GM12864 (cell line): ENCODE data around the gene TPGS1.
A peak's percentile ranks its signal among the peaks of the same experiment; 100 is the strongest.

Experiments used
- DNase-seq: peaks from one replicate; pipeline ENCODE4 v3.0.0-alpha.2; 2011; ENCODE audit warnings: low read depth
- H3K4me3 ChIP-seq: 2 replicates; pipeline ENCODE4 v1.5.1; 2011; ENCODE audit warnings: mild to moderate bottlenecking, low read depth, low read length, control low read depth
- TF ChIP-seq, protein P1 (sequence below): IDR thresholded peaks from 2 replicates; pipeline ENCODE4 v1.5.1; 2011; ENCODE audit warnings: low read depth, mild to moderate bottlenecking, moderate library complexity, low read length, control low read depth, inconsistent platforms; ENCODE audit errors: missing control alignments

Gene TPGS1

GRCh38 chr19:532561-533363, 25.5 kb downstream of the TPGS1 start:
- no peak for DNase-seq
- TF ChIP-seq, protein P1, sequence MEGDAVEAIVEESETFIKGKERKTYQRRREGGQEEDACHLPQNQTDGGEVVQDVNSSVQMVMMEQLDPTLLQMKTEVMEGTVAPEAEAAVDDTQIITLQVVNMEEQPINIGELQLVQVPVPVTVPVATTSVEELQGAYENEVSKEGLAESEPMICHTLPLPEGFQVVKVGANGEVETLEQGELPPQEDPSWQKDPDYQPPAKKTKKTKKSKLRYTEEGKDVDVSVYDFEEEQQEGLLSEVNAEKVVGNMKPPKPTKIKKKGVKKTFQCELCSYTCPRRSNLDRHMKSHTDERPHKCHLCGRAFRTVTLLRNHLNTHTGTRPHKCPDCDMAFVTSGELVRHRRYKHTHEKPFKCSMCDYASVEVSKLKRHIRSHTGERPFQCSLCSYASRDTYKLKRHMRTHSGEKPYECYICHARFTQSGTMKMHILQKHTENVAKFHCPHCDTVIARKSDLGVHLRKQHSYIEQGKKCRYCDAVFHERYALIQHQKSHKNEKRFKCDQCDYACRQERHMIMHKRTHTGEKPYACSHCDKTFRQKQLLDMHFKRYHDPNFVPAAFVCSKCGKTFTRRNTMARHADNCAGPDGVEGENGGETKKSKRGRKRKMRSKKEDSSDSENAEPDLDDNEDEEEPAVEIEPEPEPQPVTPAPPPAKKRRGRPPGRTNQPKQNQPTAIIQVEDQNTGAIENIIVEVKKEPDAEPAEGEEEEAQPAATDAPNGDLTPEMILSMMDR: peak; percentile 51
- H3K4me3 ChIP-seq: peak overlapping the region; percentile 83

DNA sequence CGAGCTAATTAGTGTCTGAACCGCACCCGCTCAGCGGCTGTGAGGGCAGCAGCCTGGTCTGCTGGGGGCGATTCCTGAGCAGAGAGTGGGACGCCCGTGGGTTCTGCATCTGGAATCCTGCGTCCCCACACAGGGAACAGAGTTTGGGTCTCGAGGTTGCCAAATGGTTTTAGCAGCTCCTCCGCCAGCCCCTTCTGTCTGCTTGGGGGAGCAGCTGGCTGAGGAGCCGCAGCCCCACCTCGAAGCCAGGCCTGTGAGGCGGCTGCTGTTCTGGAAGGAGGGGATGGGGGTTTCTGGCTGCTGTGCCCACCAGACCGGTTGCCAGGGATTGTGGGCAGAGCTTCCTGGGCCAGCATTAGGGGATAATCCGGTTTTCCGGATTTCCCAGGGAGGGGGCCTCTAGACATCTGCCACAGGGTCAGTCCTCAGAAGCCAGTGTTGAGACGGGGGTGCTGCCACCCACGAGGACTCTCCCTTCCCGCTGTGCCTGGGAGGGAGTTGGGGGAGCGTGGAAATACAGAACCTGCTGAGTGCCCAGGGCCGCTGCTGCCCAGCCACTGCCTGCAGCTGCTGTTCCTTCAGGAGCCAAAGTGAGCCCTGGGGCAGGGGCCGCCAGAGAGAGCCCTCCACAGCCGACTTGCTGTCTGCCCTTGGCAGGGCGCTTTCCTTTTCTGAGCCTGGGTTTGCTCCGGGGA, 26.2 kb downstream of the TPGS1 start:
- TF ChIP-seq, protein P1: no peak
- peak overlapping the region; percentile 83 for H3K4me3 ChIP-seq
- no peak for DNase-seq

- TF ChIP-seq, protein P1: peak; percentile 17
- DNase-seq: no peak
- no peak overlapping the region for H3K4me3 ChIP-seq
Observed at GRCh38 chr19:534088-534487, 26.8 kb downstream of the TPGS1 start.

GRCh38 chr19:535017-535835, 27.9 kb downstream of the TPGS1 start:
- H3K4me3 ChIP-seq: no peak overlapping the region
- TF ChIP-seq, protein P1: no peak
- DNase-seq: no peak

DNA sequence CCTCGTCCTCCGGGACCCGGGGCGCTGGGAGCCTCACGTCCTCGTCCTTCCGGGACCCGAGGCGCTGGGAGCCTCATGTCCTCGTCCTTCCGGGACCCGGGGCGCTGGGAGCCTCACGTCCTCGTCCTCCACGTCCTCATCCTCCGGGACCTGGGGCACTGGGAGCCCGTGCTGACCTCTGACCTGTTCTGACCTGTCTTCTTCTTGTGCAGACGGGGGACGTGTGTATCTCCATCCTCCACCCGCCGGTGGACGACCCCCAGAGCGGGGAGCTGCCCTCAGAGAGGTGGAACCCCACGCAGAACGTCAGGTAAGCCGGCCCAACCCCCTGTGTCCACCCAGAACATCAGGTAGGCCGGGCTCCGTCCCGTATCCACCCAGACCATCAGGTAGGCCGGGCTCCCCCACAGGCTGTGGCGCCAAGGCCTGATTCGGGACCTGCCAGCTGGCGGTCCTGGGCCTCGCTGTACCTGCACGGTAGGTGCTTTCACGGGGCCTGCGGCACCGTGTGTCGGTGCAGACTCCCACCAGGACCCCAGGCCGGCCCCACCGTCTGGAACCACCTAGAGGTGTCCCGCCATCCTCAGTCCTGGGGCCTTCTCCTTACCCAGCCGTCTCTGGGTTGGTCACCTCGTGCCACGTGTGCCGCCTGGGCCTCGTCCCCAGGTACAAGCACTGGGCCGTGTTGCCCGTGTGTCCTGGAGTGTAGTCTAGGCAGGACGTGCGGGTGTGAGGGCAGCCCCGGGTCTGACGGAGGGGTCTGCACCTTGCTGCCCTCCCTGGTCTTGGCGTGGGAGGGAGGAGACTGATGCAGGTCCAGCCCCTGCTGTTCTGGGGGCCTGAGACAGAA, 29.0 kb downstream of the TPGS1 start:
- DNase-seq: no peak
- TF ChIP-seq, protein P1: no peak
- H3K4me3 ChIP-seq: no peak overlapping the region

GRCh38 chr19:536881-537404, 29.6 kb downstream of the TPGS1 start:
- no peak for DNase-seq
- H3K4me3 ChIP-seq: no peak overlapping the region
- TF ChIP-seq, protein P1: no peak
